ENCODE results near the gene CRYL1.

The CRYL1 gene

DNA sequence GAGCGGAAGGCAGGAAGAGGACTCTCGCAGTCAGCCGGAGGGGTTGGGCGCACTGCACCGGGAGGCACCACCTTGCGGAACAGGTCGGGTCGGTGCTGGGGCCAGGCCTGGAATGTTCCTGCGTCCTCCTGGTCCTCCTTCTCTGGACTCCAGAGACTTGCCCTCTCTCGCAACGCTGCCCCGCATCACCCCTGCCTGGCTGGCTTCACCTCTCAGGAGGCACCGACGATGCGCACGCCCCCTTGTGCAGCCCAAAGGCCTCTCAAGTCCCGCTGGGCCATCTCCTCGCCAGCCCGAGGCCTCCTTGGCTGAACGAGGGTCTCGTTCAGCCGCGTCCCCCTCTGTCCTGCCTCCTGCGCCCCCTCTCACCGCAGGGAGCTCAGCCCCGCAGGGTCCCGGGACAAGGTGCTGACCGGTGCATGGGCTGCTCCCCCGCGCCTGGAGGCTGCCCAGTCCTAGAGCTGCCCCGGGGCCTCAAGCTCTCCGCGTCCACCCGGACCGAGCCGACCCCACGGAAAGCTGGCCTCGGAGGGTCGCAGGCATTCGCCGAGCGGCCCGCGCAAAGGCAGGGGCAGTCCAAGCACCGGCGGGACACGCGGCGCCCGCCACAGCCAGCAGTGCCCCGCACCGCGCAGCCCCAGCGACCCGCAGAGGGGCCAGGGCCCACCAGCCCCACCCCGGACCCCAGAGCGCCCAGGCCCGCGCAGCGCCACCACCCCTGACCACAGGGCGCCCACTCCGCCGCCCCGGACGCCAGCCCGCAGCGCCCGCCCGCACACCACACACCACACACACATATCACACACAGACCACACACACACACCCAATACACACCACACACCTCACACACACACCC, 133.8 kb downstream of the CRYL1 start (continued):
- TF ChIP-seq ZNF654 (tag by site-specific recombination; IDR thresholded peaks at IDR 0.05; ENCODE audit: low read depth) (no peak), KLF8 (tag by site-specific recombination; IDR thresholded peaks at IDR 0.05) (no peak), ZNF600 (tag by site-specific recombination; IDR thresholded peaks at IDR 0.05) (no peak)

DNA sequence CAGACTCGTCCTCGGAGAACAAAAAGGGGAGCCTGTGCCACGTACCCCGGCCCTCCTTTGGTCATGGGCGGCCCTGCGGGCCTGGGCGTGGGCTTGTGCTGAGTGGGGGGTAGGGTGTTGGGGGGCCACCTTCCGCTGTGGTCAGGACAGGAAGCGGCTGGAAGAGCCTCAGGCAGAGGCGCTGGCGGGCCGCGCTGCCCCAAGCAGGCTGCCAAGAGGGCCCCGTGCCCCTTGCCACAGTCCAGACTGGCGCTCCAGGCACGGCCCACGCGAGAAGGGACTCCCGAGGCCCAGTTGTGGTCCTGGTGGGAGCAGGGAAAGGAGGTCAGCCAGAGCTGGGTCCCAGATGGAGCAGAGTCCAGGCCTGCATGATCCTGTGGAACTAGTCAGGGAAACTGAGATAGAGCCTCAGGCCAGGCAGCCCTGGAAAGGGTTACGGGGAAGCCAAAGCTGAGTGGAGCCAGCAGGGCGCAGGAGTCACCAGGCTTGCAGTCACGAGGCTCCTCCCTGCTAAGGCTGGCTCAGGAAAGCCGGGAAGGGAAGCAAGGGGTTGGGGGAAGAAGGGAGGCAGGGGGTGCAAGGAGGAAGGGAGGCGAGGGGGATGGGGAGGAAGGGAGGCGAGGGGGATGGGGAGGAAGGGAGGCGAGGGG, 135.0 kb downstream of the CRYL1 start:
- Histone ChIP-seq H3K27ac (ENCODE audit: extremely low read depth, low read depth, low read length) (no peak overlapping the region), H3K4me3 (ENCODE audit: low read depth, low read length) (no peak overlapping the region), H3K9me3 (ENCODE audit: control insufficient read depth, insufficient read depth, low read depth, low read length) (no peaks in the 10 kb centered on the region), H3K4me1 (ENCODE audit: control insufficient read depth, insufficient read depth, low read length) (no peaks in the 10 kb centered on the region), H3K36me3 (ENCODE audit: control insufficient read depth in 2 of 2, insufficient read depth in 1 of 2, low read length in 2 of 2) (no peaks in the 10 kb centered on the region)
- POLR2A ChIA-PET = no interaction called here
- TF ChIP-seq ZNF48 (tag by site-specific recombination; IDR thresholded peaks at IDR 0.05) (no peak), ZNF2 (tag by site-specific recombination; IDR thresholded peaks at IDR 0.05) (no peak), ZNF585B (tag by site-specific recombination; IDR thresholded peaks at IDR 0.05) (no peak), ZNF544 (tag by site-specific recombination; IDR thresholded peaks at IDR 0.05) (no peak), ZNF354C (tag by site-specific recombination; IDR thresholded peaks at IDR 0.05; ENCODE audit: borderline replicate concordance, low read depth) (no peak), BCL11A (tag by site-specific recombination; IDR thresholded peaks at IDR 0.05; ENCODE audit: low read depth) (no peak), ZNF341 (tag by site-specific recombination; IDR thresholded peaks at IDR 0.05; ENCODE audit: low read depth) (no peak)
- TF ChIP-seq, protein P1, sequence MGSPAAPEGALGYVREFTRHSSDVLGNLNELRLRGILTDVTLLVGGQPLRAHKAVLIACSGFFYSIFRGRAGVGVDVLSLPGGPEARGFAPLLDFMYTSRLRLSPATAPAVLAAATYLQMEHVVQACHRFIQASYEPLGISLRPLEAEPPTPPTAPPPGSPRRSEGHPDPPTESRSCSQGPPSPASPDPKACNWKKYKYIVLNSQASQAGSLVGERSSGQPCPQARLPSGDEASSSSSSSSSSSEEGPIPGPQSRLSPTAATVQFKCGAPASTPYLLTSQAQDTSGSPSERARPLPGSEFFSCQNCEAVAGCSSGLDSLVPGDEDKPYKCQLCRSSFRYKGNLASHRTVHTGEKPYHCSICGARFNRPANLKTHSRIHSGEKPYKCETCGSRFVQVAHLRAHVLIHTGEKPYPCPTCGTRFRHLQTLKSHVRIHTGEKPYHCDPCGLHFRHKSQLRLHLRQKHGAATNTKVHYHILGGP (tag by site-specific recombination; IDR thresholded peaks at IDR 0.05) = no peak
- TF ChIP-seq, protein P2, sequence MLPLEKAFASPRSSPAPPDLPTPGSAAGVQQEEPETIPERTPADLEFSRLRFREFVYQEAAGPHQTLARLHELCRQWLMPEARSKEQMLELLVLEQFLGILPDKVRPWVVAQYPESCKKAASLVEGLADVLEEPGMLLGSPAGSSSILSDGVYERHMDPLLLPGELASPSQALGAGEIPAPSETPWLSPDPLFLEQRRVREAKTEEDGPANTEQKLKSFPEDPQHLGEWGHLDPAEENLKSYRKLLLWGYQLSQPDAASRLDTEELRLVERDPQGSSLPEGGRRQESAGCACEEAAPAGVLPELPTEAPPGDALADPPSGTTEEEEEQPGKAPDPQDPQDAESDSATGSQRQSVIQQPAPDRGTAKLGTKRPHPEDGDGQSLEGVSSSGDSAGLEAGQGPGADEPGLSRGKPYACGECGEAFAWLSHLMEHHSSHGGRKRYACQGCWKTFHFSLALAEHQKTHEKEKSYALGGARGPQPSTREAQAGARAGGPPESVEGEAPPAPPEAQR (tag by site-specific recombination; IDR thresholded peaks at IDR 0.05) = no peak
- TF ChIP-seq, protein P3, sequence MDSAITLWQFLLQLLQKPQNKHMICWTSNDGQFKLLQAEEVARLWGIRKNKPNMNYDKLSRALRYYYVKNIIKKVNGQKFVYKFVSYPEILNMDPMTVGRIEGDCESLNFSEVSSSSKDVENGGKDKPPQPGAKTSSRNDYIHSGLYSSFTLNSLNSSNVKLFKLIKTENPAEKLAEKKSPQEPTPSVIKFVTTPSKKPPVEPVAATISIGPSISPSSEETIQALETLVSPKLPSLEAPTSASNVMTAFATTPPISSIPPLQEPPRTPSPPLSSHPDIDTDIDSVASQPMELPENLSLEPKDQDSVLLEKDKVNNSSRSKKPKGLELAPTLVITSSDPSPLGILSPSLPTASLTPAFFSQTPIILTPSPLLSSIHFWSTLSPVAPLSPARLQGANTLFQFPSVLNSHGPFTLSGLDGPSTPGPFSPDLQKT (IDR thresholded peaks at IDR 0.05; ENCODE audit: borderline replicate concordance, low read depth, low read length) = no peak
- CTCF ChIA-PET = no interaction called here

DNA sequence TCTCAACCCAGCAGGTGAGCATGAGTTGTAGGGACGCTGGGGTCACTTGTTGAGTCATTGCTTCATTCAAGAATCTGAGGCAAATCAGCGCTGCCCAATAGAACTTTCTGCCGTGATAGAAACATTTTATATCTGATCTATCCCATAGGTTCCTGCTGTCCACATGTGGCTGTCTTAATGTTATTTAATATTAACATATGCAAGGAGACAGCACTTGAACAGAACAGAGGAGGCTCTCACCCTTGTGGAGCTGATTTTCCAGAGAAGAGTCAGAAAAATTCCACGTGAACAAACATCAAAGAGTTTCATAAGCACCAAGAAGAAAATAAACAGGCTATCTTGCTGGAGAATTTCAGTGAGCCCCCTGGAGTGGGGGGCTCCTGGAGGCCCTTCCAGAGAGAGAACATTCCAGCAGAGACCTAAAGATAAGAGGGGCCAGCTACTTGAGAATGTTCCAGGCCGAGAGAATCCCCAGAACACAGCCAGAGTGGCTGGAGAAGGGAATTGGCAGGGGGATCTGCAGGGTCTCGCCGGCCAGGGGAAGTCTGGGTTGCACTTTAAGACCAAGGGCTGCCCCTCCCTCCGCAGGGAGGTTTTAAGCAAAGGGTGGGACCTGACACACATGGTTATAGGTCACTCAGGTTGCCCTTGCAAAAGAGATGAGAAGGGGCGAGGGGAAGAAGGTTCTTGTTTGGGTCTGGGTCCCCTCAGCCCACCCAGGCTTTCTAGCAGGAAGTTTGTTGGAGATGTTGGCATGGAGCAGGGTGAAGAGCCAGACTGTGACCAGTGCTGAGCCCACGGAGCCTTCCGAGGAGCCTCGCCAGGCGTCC, 135.7 kb downstream of the CRYL1 start:
- CTCF ChIA-PET = no interaction called here
- H3K27ac ChIP-seq (ENCODE audit: extremely low read depth, low read depth, low read length) = no peak overlapping the region
- H3K4me1 ChIP-seq (ENCODE audit: control insufficient read depth, insufficient read depth, low read length) = no peaks in the 10 kb centered on the region
- TF ChIP-seq ZNF707 (tag by site-specific recombination; IDR thresholded peaks at IDR 0.05) (no peak), ZBTB7A (tag by site-specific recombination; IDR thresholded peaks at IDR 0.05; ENCODE audit: low read depth) (no peak)
- TF ChIP-seq, protein P4, sequence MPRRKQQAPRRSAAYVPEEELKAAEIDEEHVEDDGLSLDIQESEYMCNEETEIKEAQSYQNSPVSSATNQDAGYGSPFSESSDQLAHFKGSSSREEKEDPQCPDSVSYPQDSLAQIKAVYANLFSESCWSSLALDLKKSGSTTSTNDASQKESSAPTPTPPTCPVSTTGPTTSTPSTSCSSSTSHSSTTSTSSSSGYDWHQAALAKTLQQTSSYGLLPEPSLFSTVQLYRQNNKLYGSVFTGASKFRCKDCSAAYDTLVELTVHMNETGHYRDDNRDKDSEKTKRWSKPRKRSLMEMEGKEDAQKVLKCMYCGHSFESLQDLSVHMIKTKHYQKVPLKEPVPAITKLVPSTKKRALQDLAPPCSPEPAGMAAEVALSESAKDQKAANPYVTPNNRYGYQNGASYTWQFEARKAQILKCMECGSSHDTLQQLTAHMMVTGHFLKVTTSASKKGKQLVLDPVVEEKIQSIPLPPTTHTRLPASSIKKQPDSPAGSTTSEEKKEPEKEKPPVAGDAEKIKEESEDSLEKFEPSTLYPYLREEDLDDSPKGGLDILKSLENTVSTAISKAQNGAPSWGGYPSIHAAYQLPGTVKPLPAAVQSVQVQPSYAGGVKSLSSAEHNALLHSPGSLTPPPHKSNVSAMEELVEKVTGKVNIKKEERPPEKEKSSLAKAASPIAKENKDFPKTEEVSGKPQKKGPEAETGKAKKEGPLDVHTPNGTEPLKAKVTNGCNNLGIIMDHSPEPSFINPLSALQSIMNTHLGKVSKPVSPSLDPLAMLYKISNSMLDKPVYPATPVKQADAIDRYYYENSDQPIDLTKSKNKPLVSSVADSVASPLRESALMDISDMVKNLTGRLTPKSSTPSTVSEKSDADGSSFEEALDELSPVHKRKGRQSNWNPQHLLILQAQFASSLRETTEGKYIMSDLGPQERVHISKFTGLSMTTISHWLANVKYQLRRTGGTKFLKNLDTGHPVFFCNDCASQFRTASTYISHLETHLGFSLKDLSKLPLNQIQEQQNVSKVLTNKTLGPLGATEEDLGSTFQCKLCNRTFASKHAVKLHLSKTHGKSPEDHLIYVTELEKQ (tag by site-specific recombination; IDR thresholded peaks at IDR 0.05; ENCODE audit: borderline replicate concordance) = no peak
- TF ChIP-seq, protein P5, sequence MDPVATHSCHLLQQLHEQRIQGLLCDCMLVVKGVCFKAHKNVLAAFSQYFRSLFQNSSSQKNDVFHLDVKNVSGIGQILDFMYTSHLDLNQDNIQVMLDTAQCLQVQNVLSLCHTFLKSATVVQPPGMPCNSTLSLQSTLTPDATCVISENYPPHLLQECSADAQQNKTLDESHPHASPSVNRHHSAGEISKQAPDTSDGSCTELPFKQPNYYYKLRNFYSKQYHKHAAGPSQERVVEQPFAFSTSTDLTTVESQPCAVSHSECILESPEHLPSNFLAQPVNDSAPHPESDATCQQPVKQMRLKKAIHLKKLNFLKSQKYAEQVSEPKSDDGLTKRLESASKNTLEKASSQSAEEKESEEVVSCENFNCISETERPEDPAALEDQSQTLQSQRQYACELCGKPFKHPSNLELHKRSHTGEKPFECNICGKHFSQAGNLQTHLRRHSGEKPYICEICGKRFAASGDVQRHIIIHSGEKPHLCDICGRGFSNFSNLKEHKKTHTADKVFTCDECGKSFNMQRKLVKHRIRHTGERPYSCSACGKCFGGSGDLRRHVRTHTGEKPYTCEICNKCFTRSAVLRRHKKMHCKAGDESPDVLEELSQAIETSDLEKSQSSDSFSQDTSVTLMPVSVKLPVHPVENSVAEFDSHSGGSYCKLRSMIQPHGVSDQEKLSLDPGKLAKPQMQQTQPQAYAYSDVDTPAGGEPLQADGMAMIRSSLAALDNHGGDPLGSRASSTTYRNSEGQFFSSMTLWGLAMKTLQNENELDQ (tag by site-specific recombination; IDR thresholded peaks at IDR 0.05; ENCODE audit: low read depth) = no peak
- TF ChIP-seq, protein P6, sequence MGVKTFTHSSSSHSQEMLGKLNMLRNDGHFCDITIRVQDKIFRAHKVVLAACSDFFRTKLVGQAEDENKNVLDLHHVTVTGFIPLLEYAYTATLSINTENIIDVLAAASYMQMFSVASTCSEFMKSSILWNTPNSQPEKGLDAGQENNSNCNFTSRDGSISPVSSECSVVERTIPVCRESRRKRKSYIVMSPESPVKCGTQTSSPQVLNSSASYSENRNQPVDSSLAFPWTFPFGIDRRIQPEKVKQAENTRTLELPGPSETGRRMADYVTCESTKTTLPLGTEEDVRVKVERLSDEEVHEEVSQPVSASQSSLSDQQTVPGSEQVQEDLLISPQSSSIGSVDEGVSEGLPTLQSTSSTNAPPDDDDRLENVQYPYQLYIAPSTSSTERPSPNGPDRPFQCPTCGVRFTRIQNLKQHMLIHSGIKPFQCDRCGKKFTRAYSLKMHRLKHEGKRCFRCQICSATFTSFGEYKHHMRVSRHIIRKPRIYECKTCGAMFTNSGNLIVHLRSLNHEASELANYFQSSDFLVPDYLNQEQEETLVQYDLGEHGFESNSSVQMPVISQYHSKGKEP (tag by site-specific recombination; IDR thresholded peaks at IDR 0.05) = no peak

More for the DNA sequence above, 135.7 kb downstream of the CRYL1 start:
- POLR2A ChIA-PET = no interaction called here
- Histone ChIP-seq H3K36me3 (ENCODE audit: control insufficient read depth in 2 of 2, insufficient read depth in 1 of 2, low read length in 2 of 2) (no peaks in the 10 kb centered on the region), H3K4me3 (ENCODE audit: low read depth, low read length) (no peak overlapping the region), H3K9me3 (ENCODE audit: control insufficient read depth, insufficient read depth, low read depth, low read length) (no peaks in the 10 kb centered on the region)
